H1 (cell line): ENCODE results near the gene BTRC. TPM values are rescaled to one million over a fixed set of nuclear protein-coding genes. Genes with fewer than 3 reads are reported as not detected.

Experiments
- CTCF ChIA-PET: fragments of 300-600 bp; sonication (Branson Sonifier 250); formaldehyde crosslinking; loops from one replicate; lab custom pipeline; 2021; ENCODE audit not compliant: partially characterized antibody; lab: Charles Lee
- POLR2A ChIA-PET: fragments of 300-600 bp; sonication (Branson Sonifier 250); formaldehyde crosslinking; loops from one replicate; lab custom pipeline; 2021; ENCODE audit warnings: inconsistent platforms; ENCODE audit not compliant: partially characterized antibody; lab: Charles Lee
- DNase-seq, 2 experiments: peaks; one replicate each; pipeline versions ENCODE4 v3.0.0 to v3.0.0-alpha.2; 2010 to 2022; ENCODE audit warnings: low spot score in 2 of 2, low read depth in 1 of 2, mixed read lengths in 1 of 2
- FAIRE-seq: peaks from 2 replicates; lab custom pipeline; 2011; peaks lifted over from hg19 to GRCh38; lab: Jason Lieb, UNC
- H2AFZ ChIP-seq: 2 replicates; pipeline ENCODE4 v1.8.1; 2012; ENCODE audit warnings: low read length, inconsistent platforms
- H2AK5ac ChIP-seq: 2 replicates; pipeline ENCODE4 v1.6.1; 2013; ENCODE audit warnings: low read depth, low read length
- H2BK120ac ChIP-seq: replicated peaks from 2 replicates; pipeline ENCODE3; 2013; ENCODE audit warnings: low read depth, low read length, inconsistent platforms
- H2BK12ac ChIP-seq: 2 replicates; pipeline ENCODE4 v1.6.1; 2013; ENCODE audit warnings: low read depth, low read length
- H2BK15ac ChIP-seq: 2 replicates; pipeline ENCODE4 v1.6.1; 2013; ENCODE audit warnings: low read length
- H2BK20ac ChIP-seq: 2 replicates; pipeline ENCODE4 v1.6.1; 2013; ENCODE audit warnings: low read length
- H2BK5ac ChIP-seq: 2 replicates; pipeline ENCODE4 v1.6.1; 2013; ENCODE audit warnings: low read depth, low read length
- H3K14ac ChIP-seq: 2 replicates; pipeline ENCODE4 v1.6.1; 2013; ENCODE audit warnings: inconsistent platforms; ENCODE audit not compliant: insufficient read length
- H3K18ac ChIP-seq: 2 replicates; pipeline ENCODE4 v1.6.1; 2013; ENCODE audit warnings: low read length; ENCODE audit errors: extremely low read depth
- H3K23ac ChIP-seq: 2 replicates; pipeline ENCODE4 v1.6.1; 2013; ENCODE audit warnings: inconsistent platforms; ENCODE audit not compliant: insufficient read length
- H3K23me2 ChIP-seq: 2 replicates; pipeline ENCODE4 v1.6.1; 2013; ENCODE audit warnings: low read depth, low read length
- H3K27ac ChIP-seq: 2 replicates; pipeline ENCODE4 v1.6.1; 2011; ENCODE audit warnings: low read depth, low read length, inconsistent platforms
- H3K27me3 ChIP-seq, 4 experiments: replicated peaks in 1 of 4; 1 replicate in 1 of 4; 2 replicates in 3 of 4; pipeline versions ENCODE4 v1.6.1 to v1.8.1; 2011 to 2013; ENCODE audit warnings: low read length in 3 of 4, mild to moderate bottlenecking in 3 of 4, inconsistent platforms in 2 of 4, mixed read lengths in 2 of 4, moderate library complexity in 1 of 4; ENCODE audit not compliant: control insufficient read depth in 3 of 4, insufficient read depth in 3 of 4; ENCODE audit errors: extremely low read depth in 1 of 4
- H3K36me3 ChIP-seq, 4 experiments: 2 replicates each; pipeline versions ENCODE4 v1.6.1 to v1.8.1; 2011 to 2013; ENCODE audit warnings: mild to moderate bottlenecking in 4 of 4, low read length in 3 of 4, moderate library complexity in 2 of 4, control low read depth in 1 of 4, inconsistent platforms in 1 of 4; ENCODE audit not compliant: insufficient read depth in 4 of 4, control insufficient read depth in 2 of 4
- H3K4ac ChIP-seq: replicated peaks from 2 replicates; pipeline ENCODE3; 2013; ENCODE audit warnings: low read length, low read depth, mixed read lengths, inconsistent platforms; ENCODE audit not compliant: insufficient read length
- H3K4me1 ChIP-seq, 4 experiments: replicated peaks in 1 of 4; 1 replicate in 1 of 4; 2 replicates in 3 of 4; pipeline versions ENCODE4 v1.6.1 to v1.8.1; 2011 to 2013; ENCODE audit warnings: low read length in 3 of 4, inconsistent platforms in 2 of 4, mixed read lengths in 1 of 4; ENCODE audit not compliant: insufficient read depth in 4 of 4, control insufficient read depth in 3 of 4
- H3K4me2 ChIP-seq, 2 experiments: 2 replicates each; pipeline versions ENCODE4 v1.6.1 to v1.8.1; 2011 to 2013; ENCODE audit warnings: low read depth in 2 of 2, low read length in 2 of 2, control low read depth in 1 of 2, inconsistent platforms in 1 of 2, mild to moderate bottlenecking in 1 of 2; ENCODE audit not compliant: insufficient read depth in 1 of 2
- H3K4me3 ChIP-seq, 4 experiments: fragments of 200-600, 300-600 bp in 1 of 4; sonication (generic), shearing (Covaris generic), sonication (Bioruptor Twin) in 1 of 4; 2 replicates each; pipeline versions ENCODE4 v1.5.1 to v1.8.1; 2011 to 2016; ENCODE audit warnings: low read length in 4 of 4, low read depth in 3 of 4, control low read depth in 2 of 4, inconsistent platforms in 2 of 4, mild to moderate bottlenecking in 2 of 4, mixed read lengths in 1 of 4, moderate library complexity in 1 of 4; ENCODE audit not compliant: insufficient read depth in 2 of 4; ENCODE audit errors: extremely low read depth in 1 of 4
- H3K56ac ChIP-seq: replicated peaks from 2 replicates; pipeline ENCODE3; 2013; ENCODE audit warnings: low read depth, mild to moderate bottlenecking, mixed read lengths, low read length, inconsistent platforms; ENCODE audit not compliant: insufficient read length
- H3K79me1 ChIP-seq: 2 replicates; pipeline ENCODE4 v1.6.1; 2013; ENCODE audit warnings: low read depth, low read length, control low read depth
- H3K79me2 ChIP-seq, 2 experiments: 2 replicates each; pipeline versions ENCODE4 v1.6.1 to v1.8.1; 2012 to 2013; ENCODE audit warnings: low read length in 2 of 2, mild to moderate bottlenecking in 2 of 2, inconsistent platforms in 1 of 2; ENCODE audit not compliant: insufficient read depth in 2 of 2, control insufficient read depth in 1 of 2
- H3K9ac ChIP-seq, 4 experiments: replicated peaks in 1 of 4; 1 replicate in 1 of 4; 2 replicates in 3 of 4; pipeline versions ENCODE4 v1.6.1 to v1.8.1; 2011 to 2013; ENCODE audit warnings: low read depth in 3 of 4, low read length in 3 of 4, control low read depth in 2 of 4, mild to moderate bottlenecking in 2 of 4, moderate library complexity in 2 of 4, inconsistent platforms in 1 of 4; ENCODE audit errors: extremely low read depth in 1 of 4
- H3K9me3 ChIP-seq, 2 experiments: 2 replicates each; pipeline versions ENCODE4 v1.6.1 to v1.8.1; 2012 to 2013; ENCODE audit warnings: mild to moderate bottlenecking in 2 of 2, moderate library complexity in 2 of 2, control low read depth in 1 of 2, inconsistent platforms in 1 of 2, low read depth in 1 of 2, low read length in 1 of 2, mixed read lengths in 1 of 2; ENCODE audit not compliant: insufficient read depth in 2 of 2
- H4K20me1 ChIP-seq, 2 experiments: replicated peaks in 1 of 2; 2 replicates each; pipeline versions ENCODE3 to v1.8.1; 2011 to 2013; ENCODE audit warnings: inconsistent platforms in 2 of 2, low read length in 2 of 2, mild to moderate bottlenecking in 1 of 2; ENCODE audit not compliant: insufficient read depth in 2 of 2, control insufficient read depth in 1 of 2
- H4K5ac ChIP-seq: 2 replicates; pipeline ENCODE4 v1.6.1; 2013; ENCODE audit warnings: low read length, low read depth, mixed read lengths, inconsistent platforms; ENCODE audit not compliant: insufficient read length
- H4K8ac ChIP-seq: 2 replicates; pipeline ENCODE4 v1.8.0; 2013; ENCODE audit warnings: mild to moderate bottlenecking, moderate library complexity, low read length, inconsistent platforms; ENCODE audit not compliant: insufficient read depth; ENCODE audit errors: extremely low read depth
- H4K91ac ChIP-seq: replicated peaks from 2 replicates; pipeline ENCODE3; 2013; ENCODE audit warnings: low read length, mixed read lengths, inconsistent platforms; ENCODE audit not compliant: insufficient read length
- CBX8 ChIP-seq: fragments of 300-800, 300-1000 bp; sonication (generic); IDR thresholded peaks from 2 replicates; pipeline ENCODE4 v1.7.1; 2016; ENCODE audit warnings: low read depth, low read length, borderline replicate concordance
- CTBP2 ChIP-seq: IDR thresholded peaks from 2 replicates; pipeline ENCODE4 v1.7.0; 2011; ENCODE audit warnings: borderline replicate concordance, mild to moderate bottlenecking, moderate library complexity, mixed read lengths, low read length; ENCODE audit not compliant: insufficient read depth, insufficient read length
- EP300 ChIP-seq, 2 experiments: IDR thresholded peaks; 1 replicate in 1 of 2; 2 replicates in 1 of 2; pipeline ENCODE4 v1.6.1; 2011 to 2012; ENCODE audit warnings: low read depth in 2 of 2, low read length in 2 of 2, mild to moderate bottlenecking in 2 of 2, borderline replicate concordance in 1 of 2, inconsistent platforms in 1 of 2, moderate library complexity in 1 of 2
- EZH2 ChIP-seq: fragments of 200-600 bp; sonication (generic); IDR thresholded peaks from 2 replicates; pipeline ENCODE4 v1.7.1; 2012; ENCODE audit warnings: low read depth, mild to moderate bottlenecking, moderate library complexity, low read length, inconsistent platforms; ENCODE audit not compliant: severe bottlenecking
- GABPA ChIP-seq: IDR thresholded peaks from 2 replicates; pipeline ENCODE4 v1.6.1; 2011; ENCODE audit warnings: mild to moderate bottlenecking, low read length, moderate library complexity, borderline replicate concordance; ENCODE audit not compliant: insufficient read depth
- NANOG ChIP-seq: IDR thresholded peaks from 2 replicates; pipeline ENCODE4 v1.6.1; 2011; ENCODE audit warnings: low read length, low read depth, mild to moderate bottlenecking, inconsistent platforms; ENCODE audit not compliant: insufficient read depth, poor library complexity, severe bottlenecking
- POLR2AphosphoS5 ChIP-seq: IDR thresholded peaks from 2 replicates; pipeline ENCODE4 v1.6.1; 2011; ENCODE audit warnings: low read depth, low read length
- RBBP5 ChIP-seq: IDR thresholded peaks from 2 replicates; pipeline ENCODE4 v1.7.1; 2012; ENCODE audit warnings: low read depth, mild to moderate bottlenecking, inconsistent platforms, low read length, moderate library complexity, borderline replicate concordance
- SIX5 ChIP-seq: IDR thresholded peaks from 2 replicates; pipeline ENCODE4 v1.6.1; 2011; ENCODE audit warnings: mild to moderate bottlenecking, low read depth, low read length
- TAF1 ChIP-seq: IDR thresholded peaks from 2 replicates; pipeline ENCODE4 v1.6.1; 2011; ENCODE audit warnings: mild to moderate bottlenecking, low read depth, low read length
- WGBS, 2 experiments: shearing (Covaris generic) in 1 of 2; methylation state at CpG; one replicate each; pipeline versions ENCODE4 v1.1.6 to v1.1.7; 2013 to 2015; ENCODE audit warnings: low lambda C conversion rate in 2 of 2, mixed read lengths in 2 of 2, inconsistent platforms in 1 of 2, low coverage in 1 of 2, missing lambda C conversion rate in 1 of 2; ENCODE audit not compliant: insufficient replicate concordance in 2 of 2, insufficient coverage in 1 of 2, insufficient read length in 1 of 2; ENCODE audit errors: extremely low coverage in 1 of 2, missing lambda C conversion rate in 1 of 2; 5-methylcytosine and 5-hydroxymethylcytosine counted together
- polyA plus RNA-seq, 7 experiments: library from polyadenylated mRNA; depleted of rRNA in 3 of 7; stranded (reverse) in 5 of 7; unstranded in 2 of 7; fragments of >200 nt in 5 of 7; fragments of 200-250 nt in 2 of 7; gene quantifications; 1 replicate in 5 of 7; 2 replicates in 1 of 7; 4 replicates in 1 of 7; pipeline versions ENCODE4 v1.2.1 to v1.2.3, GENCODE V29; 2011 to 2013; ENCODE audit warnings: missing spikeins in 2 of 7, mixed read lengths in 2 of 7
- total RNA-seq: library from RNA; stranded (reverse); fragmentation: NEBNext Ultra II Directional; extraction: Animal tissue kit (Norgen Biotek cat#: 25700); gene quantifications from 2 replicates; pipeline ENCODE4 v1.2.1, GENCODE V29; 2021
- TF ChIP-seq, protein P1 (sequence below): IDR thresholded peaks from 2 replicates; pipeline ENCODE4 v1.6.1; 2011; ENCODE audit warnings: low read length, improper control_type of control experiment

Gene BTRC
- total and polyA plus RNA-seq, 2 of the 8 experiments (the other 6 are each of a cell fraction or from before 2014, with no cell fraction given), result 9.9 to 24.7 TPM

DNA sequence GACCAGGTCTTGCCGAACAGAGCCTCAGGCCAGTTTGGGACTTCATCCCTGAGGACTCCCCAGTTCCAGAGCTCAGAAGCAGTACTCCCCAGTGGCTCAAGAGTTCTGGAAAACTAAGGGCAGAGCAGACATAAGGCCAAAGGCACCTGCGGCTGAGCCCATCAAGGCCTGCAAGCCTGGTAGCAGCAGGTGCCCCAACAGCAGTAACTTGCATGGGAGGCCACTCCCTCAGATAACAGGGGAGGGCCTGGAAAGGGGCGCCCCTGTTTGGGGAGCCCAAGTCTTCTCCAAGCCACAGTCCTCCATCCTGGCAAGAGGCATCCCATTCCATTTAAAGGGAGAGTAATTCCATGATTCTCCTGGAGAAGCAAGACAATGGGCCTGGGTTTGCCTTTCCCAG lies 221.1 kb downstream of the BTRC start:
- WGBS, 2 experiments, result 73% methylated on average over 3 of the region's 3 CpGs; no CpG with 5 or more reads in 1 of the 2 experiments
- CTCF ChIA-PET, result interaction anchor here (1.1 to 2.1 kb wide), 5 partner anchors 12 to 361 kb away, joined by 3 to 14 read pairs (median 4); partner anchors contain the start of gene POLL
- Histone ChIP-seq H4K8ac (no peak overlapping the region), H3K4me3 (no peak overlapping the region), H2AK5ac (no peak overlapping the region), H3K36me3 (peaks cover 4 to 16% (median 7%) of the 10 kb centered on the region in 4 experiments; a peak in 4 of 8 replicates), H4K5ac (no peak overlapping the region), H3K18ac (no peak overlapping the region), H3K23me2 (peaks cover 7% of the 10 kb centered on the region; the same call in 1 of the 2 replicates), H4K20me1 (peaks cover 0 to 6% of the 10 kb centered on the region in 2 experiments), H2BK12ac (no peak overlapping the region), H3K79me1 (no peaks in the 10 kb centered on the region), H3K4ac (no peak overlapping the region), H3K4me2 (no peak overlapping the region), H3K27ac (no peak overlapping the region), H3K23ac (no peak overlapping the region), H2BK20ac (no peak overlapping the region), H3K9me3 (peaks cover 6 to 9% of the 10 kb centered on the region in 2 experiments; a peak in 2 of 4 replicates), H3K79me2 (no peaks in the 10 kb centered on the region), H3K56ac (no peak overlapping the region), H2AFZ (no peak overlapping the region), H3K14ac (no peak overlapping the region), H2BK5ac (no peak overlapping the region; the same call in 1 of the 2 replicates), H3K4me1 (peaks cover 0 to 9% (median 4%) of the 10 kb centered on the region in 4 experiments; a peak in 5 of 7 replicates), H4K91ac (no peak overlapping the region), H3K27me3 (peaks cover 6 to 31% (median 22%) of the 10 kb centered on the region in 4 experiments; a peak in 6 of 7 replicates), H2BK120ac (no peak overlapping the region), H3K9ac (no peak overlapping the region), H2BK15ac (no peak overlapping the region)
- POLR2A ChIA-PET, result interaction anchor here (0.6 to 6.5 kb wide), 4 partner anchors 8 to 1459 kb away, joined by 3 to 42 read pairs (median 7); partner anchors contain the start of genes DPCD and POLL
- FAIRE-seq (no peak), DNase-seq (no peak)
- no peak for TF ChIP-seq CTBP2
- TF ChIP-seq RBBP5, result no peak
- TF ChIP-seq EP300 (IDR thresholded peaks at IDR 0.05; ENCODE audit: borderline replicate concordance in 1 of 2, low read depth in 2 of 2, low read length in 2 of 2), result no peak
- TF ChIP-seq TAF1, result no peak
- no peak for TF ChIP-seq POLR2AphosphoS5
- no peak for TF ChIP-seq NANOG
- no peak for TF ChIP-seq GABPA
- TF ChIP-seq SIX5, result no peak
- no peak for TF ChIP-seq CBX8
- TF ChIP-seq EZH2, result no peak
- TF ChIP-seq, protein P1, sequence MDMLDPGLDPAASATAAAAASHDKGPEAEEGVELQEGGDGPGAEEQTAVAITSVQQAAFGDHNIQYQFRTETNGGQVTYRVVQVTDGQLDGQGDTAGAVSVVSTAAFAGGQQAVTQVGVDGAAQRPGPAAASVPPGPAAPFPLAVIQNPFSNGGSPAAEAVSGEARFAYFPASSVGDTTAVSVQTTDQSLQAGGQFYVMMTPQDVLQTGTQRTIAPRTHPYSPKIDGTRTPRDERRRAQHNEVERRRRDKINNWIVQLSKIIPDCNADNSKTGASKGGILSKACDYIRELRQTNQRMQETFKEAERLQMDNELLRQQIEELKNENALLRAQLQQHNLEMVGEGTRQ, result no peak
